ENCODE measurements around the gene CLPTM1. TPM values are rescaled to one million over a fixed set of nuclear protein-coding genes. Genes with fewer than 3 reads are reported as not detected.

CLPTM1 gene
- total and polyA plus RNA-seq, 2 donors (not counting 3 experiments of a cell fraction or from before 2014, with no cell fraction given): 108 to 176 TPM

- intact Hi-C loops (cut with micrococcal nuclease) (no loop called here), dilution Hi-C loops (cut with MboI; ENCODE audit: extremely low pct_ligation_motif_present, low sequenced_read_pairs) (no loop called here)
- no peak overlapping the region for H2AFZ ChIP-seq (ENCODE audit: low read depth, low read length)
- no peak for DNase-seq (ENCODE audit: low read depth, low spot score)
- no peaks in the 10 kb centered on the region for H3K27me3 ChIP-seq (ENCODE audit: control insufficient read depth in 2 of 2, insufficient read depth in 2 of 2, low read length in 2 of 2)
- POLR2A ChIA-PET: no interaction called here
- H3K4me1 ChIP-seq (ENCODE audit: control insufficient read depth, extremely low read depth, insufficient read depth, low read length): peaks cover 3% of the 10 kb centered on the region
- no TSS peak for BruUV-seq (replicated peaks)
- CTCF ChIA-PET: interaction anchor here (0.7 to 1.2 kb wide), 2 partner anchors 128 to 361 kb away, joined by 3 read pairs; no protein-coding TSS in a partner anchor
- H3K4me2 ChIP-seq (ENCODE audit: insufficient read depth, low read length): no peak overlapping the region
- no peak overlapping the region for H3K4me3 ChIP-seq (replicated peaks in 1 of 3; ENCODE audit: insufficient read depth in 1 of 3, low read depth in 1 of 3, low read length in 3 of 3)
- H4K20me1 ChIP-seq (replicated peaks; ENCODE audit: control insufficient read depth, extremely low read depth, insufficient read depth, low read length): no peaks in the 10 kb centered on the region
- no peaks in the 10 kb centered on the region for H3K9me1 ChIP-seq (replicated peaks; ENCODE audit: control insufficient read depth, extremely low read depth, insufficient read depth, low read length)
- no peaks in the 10 kb centered on the region for H3K79me2 ChIP-seq (ENCODE audit: control insufficient read depth, insufficient read depth, low read length)
- H3K9me3 ChIP-seq (replicated peaks; ENCODE audit: control insufficient read depth, insufficient read depth, low read length): no peaks in the 10 kb centered on the region
- no peaks in the 10 kb centered on the region for H3K36me3 ChIP-seq (ENCODE audit: control insufficient read depth in 2 of 2, extremely low read depth in 1 of 2, insufficient read depth in 2 of 2, low read length in 2 of 2)
- TF ChIP-seq MYC (IDR thresholded peaks at IDR 0.05; ENCODE audit: low read depth, low read length): no peak
- TF ChIP-seq FOS (IDR thresholded peaks at IDR 0.05; ENCODE audit: borderline replicate concordance, insufficient read depth, low read length): no peak
- no peak for TF ChIP-seq EZH2 (IDR thresholded peaks at IDR 0.05; ENCODE audit: borderline replicate concordance, low read depth, low read length, severe bottlenecking)
- no peak for TF ChIP-seq POLR2AphosphoS5 (IDR thresholded peaks at IDR 0.05; ENCODE audit: insufficient read depth, low read depth, low read length)
- TF ChIP-seq MAX (IDR thresholded peaks at IDR 0.05; ENCODE audit: insufficient read depth, insufficient read length): no peak
- no peak for TF ChIP-seq JUN (IDR thresholded peaks at IDR 0.05; ENCODE audit: borderline replicate concordance, insufficient read depth, insufficient read length, low read depth)
- no peak for TF ChIP-seq GATA2 (IDR thresholded peaks at IDR 0.05; ENCODE audit: insufficient read depth, insufficient read length, low read depth, low read length)
- TF ChIP-seq POLR2A (IDR thresholded peaks at IDR 0.05; ENCODE audit: low read depth, low read length): no peak
- TF ChIP-seq CTCF (IDR thresholded peaks at IDR 0.05; ENCODE audit: extremely low read depth in 1 of 2, insufficient read depth in 1 of 2, low read depth in 1 of 2, low read length in 2 of 2): no peak
- FAIRE-seq: no peak
- H3K9ac ChIP-seq (replicated peaks; ENCODE audit: extremely low read depth, insufficient read depth, low read length): no peak overlapping the region
- no peak overlapping the region for H3K27ac ChIP-seq (ENCODE audit: insufficient read depth, low read depth, low read length)
Observed at GRCh38 chr19:44931541-44931940, 23.6 kb upstream of the CLPTM1 start.

Measured in endothelial cell of umbilical vein (primary cell).